Right lung (tissue), 5 donors: ENCODE data around the gene TMEM171. TPM values are rescaled to one million over a fixed set of nuclear protein-coding genes. Genes with fewer than 3 reads are reported as not detected.

ENCODE experiments used
- DNase-seq, 2 donors: peaks; one replicate each; pipeline ENCODE4 v3.0.0-alpha.2; 2013
- polyA plus RNA-seq, 5 donors: library from polyadenylated mRNA; unstranded; fragments of 120-200 nt; gene quantifications; one replicate each; pipeline versions ENCODE4 v1.2.1 to v1.2.3, GENCODE V29; 2013; ENCODE audit warnings: inconsistent platforms in 1 of 5, low replicate concordance in 1 of 5; ENCODE audit not compliant: insufficient read length in 5 of 5, insufficient read depth in 1 of 5

TMEM171 gene
- polyA plus RNA-seq, 5 donors = 0.12 to 0.14 (median 0.12) TPM; not detected in 2

- no peak for DNase-seq
Observed at GRCh38 chr5:73151766-73152410, 31.5 kb downstream of the TMEM171 start.

GRCh38 chr5:73152411-73153388 lies 32.3 kb downstream of the TMEM171 start:
- no peak for DNase-seq

- no peak for DNase-seq
Observed at GRCh38 chr5:73153513-73153912, 33.1 kb downstream of the TMEM171 start.

GRCh38 chr5:73154208-73155006 lies 34.0 kb downstream of the TMEM171 start:
- no peak for DNase-seq

- no peak for DNase-seq
Observed at GRCh38 chr5:73155271-73156222, 35.2 kb downstream of the TMEM171 start.

GRCh38 chr5:73157414-73158303 lies 37.3 kb downstream of the TMEM171 start:
- DNase-seq = no peak

GRCh38 chr5:73158313-73158712 lies 37.9 kb downstream of the TMEM171 start:
- DNase-seq = no peak

GRCh38 chr5:73160239-73160671 lies 39.9 kb downstream of the TMEM171 start:
- no peak for DNase-seq

- no peak for DNase-seq
Observed at GRCh38 chr5:73170522-73170921, 50.1 kb downstream of the TMEM171 start.

- no peak for DNase-seq
Observed at GRCh38 chr5:73171495-73171894, 51.1 kb downstream of the TMEM171 start.

GRCh38 chr5:73172951-73173350 lies 52.6 kb downstream of the TMEM171 start, which contains the start of gene TMEM174:
Gene TMEM174 (plus strand): TSS chr5:73173193. CDS start chr5:73173244, 51 bp downstream.
- no peak for DNase-seq

- no peak for DNase-seq
Observed at GRCh38 chr5:73174100-73174815, 53.9 kb downstream of the TMEM171 start.

GRCh38 chr5:73176250-73176649 lies 55.9 kb downstream of the TMEM171 start:
- DNase-seq = no peak

- no peak for DNase-seq
Observed at GRCh38 chr5:73178265-73178664, 57.9 kb downstream of the TMEM171 start.

GRCh38 chr5:73179730-73180129 lies 59.4 kb downstream of the TMEM171 start:
- no peak for DNase-seq

- no peak for DNase-seq
Observed at GRCh38 chr5:73180566-73180965, 60.2 kb downstream of the TMEM171 start.
